ENCODE data around the gene KCNK7. TPM values are rescaled to one million over a fixed set of nuclear protein-coding genes. Genes with fewer than 3 reads are reported as not detected.

The KCNK7 gene
- total RNA-seq, 2 donors from 2014 or later = 0.66 to 1.0 TPM

DNA sequence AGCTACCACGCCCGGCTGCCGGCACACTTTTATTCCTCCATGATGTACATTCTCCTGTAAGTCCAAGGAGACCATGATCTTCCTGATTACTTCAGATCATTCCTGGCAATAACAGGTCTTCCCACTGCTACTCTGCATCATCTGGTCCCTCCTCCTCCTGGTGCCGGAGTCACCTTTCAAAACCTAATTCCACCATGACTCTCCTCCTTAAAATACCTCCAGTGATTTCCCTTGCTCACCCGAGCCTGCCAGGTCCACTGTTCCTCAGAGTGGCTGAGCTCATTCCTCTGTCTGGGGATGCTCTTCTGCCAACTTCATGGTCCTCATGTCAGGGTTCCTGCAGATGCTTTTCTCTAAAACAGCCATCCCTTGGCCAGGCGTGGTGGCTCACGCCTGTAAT is 33.6 kb downstream of the KCNK7 start:
- Histone ChIP-seq H3K4me3 (no peak overlapping the region), H3K9me3 (no peaks in the 10 kb centered on the region), H3K27ac (no peak overlapping the region), H3K27me3 (no peaks in the 10 kb centered on the region), H3K4me1 (peaks cover 29% of the 10 kb centered on the region), H3K36me3 (replicated peaks in 1 of 2; ENCODE audit: insufficient read depth in 1 of 2, low read depth in 2 of 2) (no peaks in the 10 kb centered on the region)
- ATAC-seq (no peak), DNase-seq (no peak)
- WGBS, 2 donors = 78 to 86% methylated on average over 7 of the region's 7 CpGs
- no peak for TF ChIP-seq POLR2A (IDR thresholded peaks at IDR 0.05)
- TF ChIP-seq, protein P1, sequence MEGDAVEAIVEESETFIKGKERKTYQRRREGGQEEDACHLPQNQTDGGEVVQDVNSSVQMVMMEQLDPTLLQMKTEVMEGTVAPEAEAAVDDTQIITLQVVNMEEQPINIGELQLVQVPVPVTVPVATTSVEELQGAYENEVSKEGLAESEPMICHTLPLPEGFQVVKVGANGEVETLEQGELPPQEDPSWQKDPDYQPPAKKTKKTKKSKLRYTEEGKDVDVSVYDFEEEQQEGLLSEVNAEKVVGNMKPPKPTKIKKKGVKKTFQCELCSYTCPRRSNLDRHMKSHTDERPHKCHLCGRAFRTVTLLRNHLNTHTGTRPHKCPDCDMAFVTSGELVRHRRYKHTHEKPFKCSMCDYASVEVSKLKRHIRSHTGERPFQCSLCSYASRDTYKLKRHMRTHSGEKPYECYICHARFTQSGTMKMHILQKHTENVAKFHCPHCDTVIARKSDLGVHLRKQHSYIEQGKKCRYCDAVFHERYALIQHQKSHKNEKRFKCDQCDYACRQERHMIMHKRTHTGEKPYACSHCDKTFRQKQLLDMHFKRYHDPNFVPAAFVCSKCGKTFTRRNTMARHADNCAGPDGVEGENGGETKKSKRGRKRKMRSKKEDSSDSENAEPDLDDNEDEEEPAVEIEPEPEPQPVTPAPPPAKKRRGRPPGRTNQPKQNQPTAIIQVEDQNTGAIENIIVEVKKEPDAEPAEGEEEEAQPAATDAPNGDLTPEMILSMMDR (IDR thresholded peaks at IDR 0.05) = no peak
- intact Hi-C loops (cut with DNase I) = no loop called here

DNA sequence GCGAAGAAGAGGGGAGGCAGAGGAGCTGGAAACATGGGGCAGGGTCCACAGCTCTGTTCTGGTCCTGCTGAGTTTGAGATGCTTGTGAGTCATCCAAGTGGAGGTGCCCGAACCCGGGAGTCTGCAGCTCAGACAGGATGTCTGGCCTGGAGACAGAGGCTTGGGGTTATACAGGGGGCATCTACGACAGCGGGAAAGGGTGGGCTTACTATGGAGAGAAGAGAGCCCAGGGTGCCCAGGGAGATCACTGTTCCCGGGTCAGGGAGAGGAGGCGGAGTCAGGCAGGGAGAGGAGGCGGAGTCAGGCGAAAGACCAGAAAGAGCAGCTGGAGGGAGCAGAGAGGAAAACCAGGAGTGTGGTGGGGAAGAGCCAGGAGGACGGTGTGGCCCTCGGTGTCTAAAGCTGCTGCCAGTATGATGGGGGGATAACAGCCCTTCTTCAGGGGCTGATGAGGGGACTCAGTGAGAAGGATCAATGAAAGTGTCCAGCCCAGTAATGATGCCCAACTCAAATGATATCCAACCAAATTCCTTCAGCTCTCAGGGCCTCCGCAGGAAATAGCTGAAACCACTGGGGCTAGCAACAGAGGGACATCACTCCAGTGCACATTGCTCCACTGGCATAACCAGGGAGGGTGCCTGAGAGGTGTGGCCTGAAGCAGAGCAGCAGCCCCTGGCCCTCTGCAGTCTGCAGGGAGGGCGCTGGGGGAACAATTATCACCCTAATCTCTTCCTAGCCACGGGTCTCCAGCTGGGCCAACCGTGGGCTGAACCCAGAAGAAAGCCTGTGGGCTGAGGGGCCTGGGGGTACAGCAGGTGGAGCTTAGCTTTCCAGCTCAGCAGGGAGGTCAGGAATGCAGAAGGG is 34.8 kb downstream of the KCNK7 start:
- ATAC-seq (no peak), DNase-seq (peak in 3 of 4 donors; percentile 47 to 64 (median 61))
- H3K36me3 ChIP-seq (replicated peaks in 1 of 2; ENCODE audit: insufficient read depth in 1 of 2, low read depth in 2 of 2) = no peaks in the 10 kb centered on the region
- H3K27ac ChIP-seq = peak overlapping the region; percentile 1 to 96 (median 89)
- no peak overlapping the region for H3K4me3 ChIP-seq
- WGBS, 2 donors = 48 to 52% methylated on average over 11 to 15 of the region's 15 CpGs
- no peaks in the 10 kb centered on the region for H3K27me3 ChIP-seq
- peaks cover 42% of the 10 kb centered on the region for H3K4me1 ChIP-seq
- H3K9me3 ChIP-seq = no peaks in the 10 kb centered on the region
- intact Hi-C loops (cut with DNase I) = no loop called here
- no peak for TF ChIP-seq POLR2A (IDR thresholded peaks at IDR 0.05)
- TF ChIP-seq, protein P1 (IDR thresholded peaks at IDR 0.05) = no peak

- no peak for TF ChIP-seq POLR2A (IDR thresholded peaks at IDR 0.05)
- TF ChIP-seq, protein P1 (IDR thresholded peaks at IDR 0.05) = no peak
- WGBS, 2 donors = 37 to 45% methylated on average over 5 of the region's 5 CpGs
- ATAC-seq = no peak
- H3K27me3 ChIP-seq = no peaks in the 10 kb centered on the region
- H3K36me3 ChIP-seq (replicated peaks in 1 of 2; ENCODE audit: insufficient read depth in 1 of 2, low read depth in 2 of 2) = no peaks in the 10 kb centered on the region
- peaks cover 49% of the 10 kb centered on the region for H3K4me1 ChIP-seq
- no peaks in the 10 kb centered on the region for H3K9me3 ChIP-seq
- peak overlapping the region in 3 of 4 donors; percentile 86 to 96 (median 92) for H3K27ac ChIP-seq
- H3K4me3 ChIP-seq = no peak overlapping the region
- DNase-seq = peak in 3 of 4 donors; percentile 41 to 56 (median 48)
- intact Hi-C loops (cut with DNase I) = no loop called here
Observed at GRCh38 chr11:65559951-65560537, 35.6 kb downstream of the KCNK7 start.

GRCh38 chr11:65559535-65559934 is 36.1 kb downstream of the KCNK7 start:
- H3K4me1 ChIP-seq = peaks cover 52% of the 10 kb centered on the region

More at GRCh38 chr11:65559535-65559934, 36.1 kb downstream of the KCNK7 start:
- no peak for ATAC-seq
- intact Hi-C loops (cut with DNase I) = no loop called here
- peak overlapping the region; percentile 86 to 96 (median 92) for H3K27ac ChIP-seq
- no peak for TF ChIP-seq POLR2A (IDR thresholded peaks at IDR 0.05)
- TF ChIP-seq, protein P1 (IDR thresholded peaks at IDR 0.05) = no peak
- no peak overlapping the region for H3K4me3 ChIP-seq
- WGBS, 2 donors = 68 to 81% methylated on average over 4 to 5 of the region's 5 CpGs
- no peak for DNase-seq
- no peaks in the 10 kb centered on the region for H3K36me3 ChIP-seq (replicated peaks in 1 of 2; ENCODE audit: insufficient read depth in 1 of 2, low read depth in 2 of 2)
- H3K27me3 ChIP-seq = no peaks in the 10 kb centered on the region
- H3K9me3 ChIP-seq = no peaks in the 10 kb centered on the region

Measured in body of pancreas (tissue), 4 donors.